Measurements from ENCODE around the gene ATP9A.

The ATP9A gene

GRCh38 chr20:51665543-51666118 is 102.6 kb downstream of the ATP9A start:
- H3K4ac ChIP-seq (ENCODE audit: low read depth, low read length), result no peak overlapping the region
- H3K4me2 ChIP-seq (ENCODE audit: low read length), result no peak overlapping the region
- H3K27ac ChIP-seq (ENCODE audit: low read depth, low read length), result no peak overlapping the region
- no peak overlapping the region for H3K4me3 ChIP-seq (ENCODE audit: low read depth, low read length)
- H3K79me1 ChIP-seq (ENCODE audit: low read length), result no peaks in the 10 kb centered on the region
- no peak overlapping the region for H2AFZ ChIP-seq (ENCODE audit: insufficient read depth, low read length, poor library complexity)
- H3K23ac ChIP-seq (ENCODE audit: low read length), result no peak overlapping the region
- no peaks in the 10 kb centered on the region for H3K4me1 ChIP-seq (ENCODE audit: control insufficient read depth in 1 of 2, insufficient read depth in 2 of 2, low read length in 2 of 2)
- no peak overlapping the region for H2BK12ac ChIP-seq (ENCODE audit: low read length)
- H3K79me2 ChIP-seq (ENCODE audit: control insufficient read depth, insufficient read depth, low read length, poor library complexity), result no peaks in the 10 kb centered on the region
- no CpG with 5 or more reads among the region's 8 CpGs for WGBS (ENCODE audit: extremely low coverage, insufficient coverage, insufficient read length)
- peaks cover 0 to 2% of the 10 kb centered on the region in 2 experiments for H3K36me3 ChIP-seq (ENCODE audit: control insufficient read depth in 1 of 2, insufficient read depth in 2 of 2, low read length in 2 of 2)
- no peak overlapping the region for H3K18ac ChIP-seq (ENCODE audit: low read length)
- H2BK120ac ChIP-seq (ENCODE audit: insufficient read depth, low read length, poor library complexity), result no peak overlapping the region
- H3K27me3 ChIP-seq (ENCODE audit: insufficient read depth, low read length), result no peaks in the 10 kb centered on the region
- no peaks in the 10 kb centered on the region for H3K9me3 ChIP-seq (ENCODE audit: insufficient read depth, low read depth, low read length)
- H2AK5ac ChIP-seq (ENCODE audit: low read length), result no peak overlapping the region
- no peak overlapping the region for H4K8ac ChIP-seq (ENCODE audit: low read depth, low read length)
- no peak overlapping the region for H4K12ac ChIP-seq (ENCODE audit: low read depth, low read length)
- H3K14ac ChIP-seq (ENCODE audit: low read length), result no peak overlapping the region
- H4K91ac ChIP-seq (ENCODE audit: low read depth, low read length), result no peak overlapping the region
- no peak overlapping the region for H2BK5ac ChIP-seq (ENCODE audit: low read depth, low read length, poor library complexity)
- H3K9ac ChIP-seq (ENCODE audit: low read length), result no peak overlapping the region
- DNase-seq, result no peak

GRCh38 chr20:51661609-51662178 is 106.5 kb downstream of the ATP9A start:
- no CpG with 5 or more reads among the region's 3 CpGs for WGBS (ENCODE audit: extremely low coverage, insufficient coverage, insufficient read length)
- Histone ChIP-seq H3K27ac (ENCODE audit: low read depth, low read length) (no peak overlapping the region), H3K79me2 (ENCODE audit: control insufficient read depth, insufficient read depth, low read length, poor library complexity) (no peaks in the 10 kb centered on the region), H3K4me2 (ENCODE audit: low read length) (no peak overlapping the region), H3K14ac (ENCODE audit: low read length) (no peak overlapping the region), H2AFZ (ENCODE audit: insufficient read depth, low read length, poor library complexity) (no peak overlapping the region), H3K9ac (ENCODE audit: low read length) (no peak overlapping the region), H2BK12ac (ENCODE audit: low read length) (no peak overlapping the region), H2AK5ac (ENCODE audit: low read length) (no peak overlapping the region), H2BK5ac (ENCODE audit: low read depth, low read length, poor library complexity) (no peak overlapping the region), H3K4me3 (ENCODE audit: low read depth, low read length) (no peak overlapping the region), H3K79me1 (ENCODE audit: low read length) (no peaks in the 10 kb centered on the region), H4K12ac (ENCODE audit: low read depth, low read length) (no peak overlapping the region), H3K4me1 (ENCODE audit: control insufficient read depth in 1 of 2, insufficient read depth in 2 of 2, low read length in 2 of 2) (no peaks in the 10 kb centered on the region), H3K18ac (ENCODE audit: low read length) (no peak overlapping the region), H3K36me3 (ENCODE audit: control insufficient read depth in 1 of 2, insufficient read depth in 2 of 2, low read length in 2 of 2) (no peaks in the 10 kb centered on the region), H3K27me3 (ENCODE audit: insufficient read depth, low read length) (no peaks in the 10 kb centered on the region), H3K4ac (ENCODE audit: low read depth, low read length) (no peak overlapping the region), H3K23ac (ENCODE audit: low read length) (no peak overlapping the region), H2BK120ac (ENCODE audit: insufficient read depth, low read length, poor library complexity) (no peak overlapping the region), H4K8ac (ENCODE audit: low read depth, low read length) (no peak overlapping the region), H4K91ac (ENCODE audit: low read depth, low read length) (no peak overlapping the region), H3K9me3 (ENCODE audit: insufficient read depth, low read depth, low read length) (no peaks in the 10 kb centered on the region)
- DNase-seq, result peak; percentile 7 to 14

- no peak overlapping the region for H3K14ac ChIP-seq (ENCODE audit: low read length)
- no peak overlapping the region for H4K91ac ChIP-seq (ENCODE audit: low read depth, low read length)
- no peak overlapping the region for H2BK120ac ChIP-seq (ENCODE audit: insufficient read depth, low read length, poor library complexity)
- H3K4me2 ChIP-seq (ENCODE audit: low read length), result no peak overlapping the region
- peak in 1 of 2 donors; percentile 16 for DNase-seq
- H2AK5ac ChIP-seq (ENCODE audit: low read length), result no peak overlapping the region
- H3K9ac ChIP-seq (ENCODE audit: low read length), result no peak overlapping the region
- H3K23ac ChIP-seq (ENCODE audit: low read length), result no peak overlapping the region
- H3K9me3 ChIP-seq (ENCODE audit: insufficient read depth, low read depth, low read length), result no peaks in the 10 kb centered on the region
- no peak overlapping the region for H2BK5ac ChIP-seq (ENCODE audit: low read depth, low read length, poor library complexity)
- no peak overlapping the region for H2AFZ ChIP-seq (ENCODE audit: insufficient read depth, low read length, poor library complexity)
- no peak overlapping the region for H3K4ac ChIP-seq (ENCODE audit: low read depth, low read length)
- no peak overlapping the region for H3K4me3 ChIP-seq (ENCODE audit: low read depth, low read length)
- WGBS (ENCODE audit: extremely low coverage, insufficient coverage, insufficient read length), result no CpG with 5 or more reads among the region's 7 CpGs
- H4K12ac ChIP-seq (ENCODE audit: low read depth, low read length), result no peak overlapping the region
- H4K8ac ChIP-seq (ENCODE audit: low read depth, low read length), result no peak overlapping the region
- no peaks in the 10 kb centered on the region for H3K36me3 ChIP-seq (ENCODE audit: control insufficient read depth in 1 of 2, insufficient read depth in 2 of 2, low read length in 2 of 2)
- no peaks in the 10 kb centered on the region for H3K4me1 ChIP-seq (ENCODE audit: control insufficient read depth in 1 of 2, insufficient read depth in 2 of 2, low read length in 2 of 2)
- no peaks in the 10 kb centered on the region for H3K79me1 ChIP-seq (ENCODE audit: low read length)
- no peak overlapping the region for H2BK12ac ChIP-seq (ENCODE audit: low read length)
- no peak overlapping the region for H3K27ac ChIP-seq (ENCODE audit: low read depth, low read length)
- H3K27me3 ChIP-seq (ENCODE audit: insufficient read depth, low read length), result no peaks in the 10 kb centered on the region
- no peaks in the 10 kb centered on the region for H3K79me2 ChIP-seq (ENCODE audit: control insufficient read depth, insufficient read depth, low read length, poor library complexity)
- no peak overlapping the region for H3K18ac ChIP-seq (ENCODE audit: low read length)
These were observed 107.2 kb downstream of the ATP9A start for GRCh38 chr20:51660672-51661608.

- no peak overlapping the region for H3K4ac ChIP-seq (ENCODE audit: low read depth, low read length)
- WGBS (ENCODE audit: extremely low coverage, insufficient coverage, insufficient read length), result no CpG with 5 or more reads among the region's 8 CpGs
- no peaks in the 10 kb centered on the region for H3K9me3 ChIP-seq (ENCODE audit: insufficient read depth, low read depth, low read length)
- H2AK5ac ChIP-seq (ENCODE audit: low read length), result no peak overlapping the region
- no peak overlapping the region for H4K12ac ChIP-seq (ENCODE audit: low read depth, low read length)
- H3K27ac ChIP-seq (ENCODE audit: low read depth, low read length), result no peak overlapping the region
- H3K4me1 ChIP-seq (ENCODE audit: control insufficient read depth in 1 of 2, insufficient read depth in 2 of 2, low read length in 2 of 2), result no peaks in the 10 kb centered on the region
- H3K79me2 ChIP-seq (ENCODE audit: control insufficient read depth, insufficient read depth, low read length, poor library complexity), result no peaks in the 10 kb centered on the region
- H3K4me2 ChIP-seq (ENCODE audit: low read length), result no peak overlapping the region
- H3K27me3 ChIP-seq (ENCODE audit: insufficient read depth, low read length), result no peaks in the 10 kb centered on the region
- H3K14ac ChIP-seq (ENCODE audit: low read length), result no peak overlapping the region
- no peak overlapping the region for H3K4me3 ChIP-seq (ENCODE audit: low read depth, low read length)
- no peak overlapping the region for H3K9ac ChIP-seq (ENCODE audit: low read length)
- H2AFZ ChIP-seq (ENCODE audit: insufficient read depth, low read length, poor library complexity), result no peak overlapping the region
- H2BK120ac ChIP-seq (ENCODE audit: insufficient read depth, low read length, poor library complexity), result no peak overlapping the region
- H4K91ac ChIP-seq (ENCODE audit: low read depth, low read length), result no peak overlapping the region
- H2BK5ac ChIP-seq (ENCODE audit: low read depth, low read length, poor library complexity), result no peak overlapping the region
- H4K8ac ChIP-seq (ENCODE audit: low read depth, low read length), result no peak overlapping the region
- no peak overlapping the region for H2BK12ac ChIP-seq (ENCODE audit: low read length)
- no peaks in the 10 kb centered on the region for H3K36me3 ChIP-seq (ENCODE audit: control insufficient read depth in 1 of 2, insufficient read depth in 2 of 2, low read length in 2 of 2)
- no peak overlapping the region for H3K23ac ChIP-seq (ENCODE audit: low read length)
- DNase-seq, result no peak
- H3K79me1 ChIP-seq (ENCODE audit: low read length), result no peaks in the 10 kb centered on the region
- H3K18ac ChIP-seq (ENCODE audit: low read length), result no peak overlapping the region
These were observed 108.6 kb downstream of the ATP9A start for GRCh38 chr20:51659491-51660050.
